ENCODE measurements around the gene GFY.
A peak's percentile ranks its signal among the peaks of the same experiment; 100 is the strongest.
"Not testable (repeated sequence)": the region's sequence is repeated elsewhere in the genome, so short reads cannot be mapped to it uniquely, and the experiment has no call there.

The GFY gene

GRCh38 chr19:49444100-49444700 is 19.0 kb downstream of the GFY start:
- DNase-seq, result not testable (repeated sequence)

GRCh38 chr19:49445997-49446396 is 20.8 kb downstream of the GFY start:
- no peak for DNase-seq

GRCh38 chr19:49447485-49448431 is 22.6 kb downstream of the GFY start:
- DNase-seq, result no peak

GRCh38 chr19:49448432-49448786 is 23.2 kb downstream of the GFY start:
- DNase-seq, result no peak

GRCh38 chr19:49450405-49450804 is 25.2 kb downstream of the GFY start:
- DNase-seq, result no peak

- DNase-seq, result peak; percentile 98
These were observed 26.4 kb downstream of the GFY start, which contains the start of gene PIH1D1 for GRCh38 chr19:49451430-49452181. Gene PIH1D1, minus strand, starts transcription at chr19:49451814. Its CDS starts 240 bp downstream, at chr19:49451574.

GRCh38 chr19:49453013-49453756 is 28.0 kb downstream of the GFY start, which contains the start of gene ALDH16A1:
Gene ALDH16A1, plus strand, starts transcription at chr19:49453225. Its CDS starts 107 bp downstream, at chr19:49453332.
- peak; percentile 96 for DNase-seq

- no peak for DNase-seq
These were observed 28.6 kb downstream of the GFY start for GRCh38 chr19:49453757-49454240.

- no peak for DNase-seq
These were observed 30.6 kb downstream of the GFY start for GRCh38 chr19:49455773-49456172.

GRCh38 chr19:49456326-49456725 is 31.1 kb downstream of the GFY start:
- no peak for DNase-seq

GRCh38 chr19:49458567-49458903 is 33.3 kb downstream of the GFY start:
- DNase-seq, result no peak

- no peak for DNase-seq
These were observed 34.2 kb downstream of the GFY start for GRCh38 chr19:49459388-49459787.

- not testable (repeated sequence) for DNase-seq
These were observed 35.9 kb downstream of the GFY start for GRCh38 chr19:49461130-49461529.

- DNase-seq, result no peak
These were observed 36.5 kb downstream of the GFY start for GRCh38 chr19:49461656-49462055.

GRCh38 chr19:49462492-49462891 is 37.3 kb downstream of the GFY start:
- DNase-seq, result no peak

- no peak for DNase-seq
These were observed 39.0 kb downstream of the GFY start for GRCh38 chr19:49463960-49464740.

- DNase-seq, result no peak
These were observed 40.2 kb downstream of the GFY start for GRCh38 chr19:49465371-49465770.

- DNase-seq, result no peak
These were observed 43.0 kb downstream of the GFY start for GRCh38 chr19:49468199-49468598.

GRCh38 chr19:49468746-49469447 is 43.7 kb downstream of the GFY start:
- DNase-seq, result no peak

GRCh38 chr19:49469828-49470614 is 44.8 kb downstream of the GFY start:
- DNase-seq, result no peak
